Measurements from ENCODE around the gene ADAT2.

DNA sequence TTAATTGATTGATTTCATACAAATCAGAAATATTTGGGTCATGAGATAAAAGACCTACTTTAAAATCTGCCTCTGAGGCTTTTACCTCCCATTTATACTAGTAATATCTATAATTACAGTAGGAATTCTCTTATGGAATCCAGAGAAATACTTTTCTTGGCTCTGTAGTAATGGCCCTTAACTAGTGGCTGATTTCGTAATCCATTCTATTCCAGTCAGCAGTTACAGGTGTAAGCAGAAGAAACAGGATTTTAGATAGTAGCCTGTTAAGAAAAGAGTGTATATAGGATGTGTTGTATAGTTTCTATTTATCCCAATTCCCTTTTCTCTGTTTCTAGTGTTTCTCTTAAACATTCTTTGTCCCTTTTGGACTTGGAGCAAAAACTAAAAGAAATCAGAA lies 21.3 kb upstream of the ADAT2 start:
- TF ChIP-seq, protein P1, sequence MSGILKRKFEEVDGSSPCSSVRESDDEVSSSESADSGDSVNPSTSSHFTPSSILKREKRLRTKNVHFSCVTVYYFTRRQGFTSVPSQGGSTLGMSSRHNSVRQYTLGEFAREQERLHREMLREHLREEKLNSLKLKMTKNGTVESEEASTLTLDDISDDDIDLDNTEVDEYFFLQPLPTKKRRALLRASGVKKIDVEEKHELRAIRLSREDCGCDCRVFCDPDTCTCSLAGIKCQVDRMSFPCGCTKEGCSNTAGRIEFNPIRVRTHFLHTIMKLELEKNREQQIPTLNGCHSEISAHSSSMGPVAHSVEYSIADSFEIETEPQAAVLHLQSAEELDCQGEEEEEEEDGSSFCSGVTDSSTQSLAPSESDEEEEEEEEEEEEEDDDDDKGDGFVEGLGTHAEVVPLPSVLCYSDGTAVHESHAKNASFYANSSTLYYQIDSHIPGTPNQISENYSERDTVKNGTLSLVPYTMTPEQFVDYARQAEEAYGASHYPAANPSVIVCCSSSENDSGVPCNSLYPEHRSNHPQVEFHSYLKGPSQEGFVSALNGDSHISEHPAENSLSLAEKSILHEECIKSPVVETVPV (CRISPR knock-in tag; IDR thresholded peaks at IDR 0.05), result no peak
- TF ChIP-seq, protein P2, sequence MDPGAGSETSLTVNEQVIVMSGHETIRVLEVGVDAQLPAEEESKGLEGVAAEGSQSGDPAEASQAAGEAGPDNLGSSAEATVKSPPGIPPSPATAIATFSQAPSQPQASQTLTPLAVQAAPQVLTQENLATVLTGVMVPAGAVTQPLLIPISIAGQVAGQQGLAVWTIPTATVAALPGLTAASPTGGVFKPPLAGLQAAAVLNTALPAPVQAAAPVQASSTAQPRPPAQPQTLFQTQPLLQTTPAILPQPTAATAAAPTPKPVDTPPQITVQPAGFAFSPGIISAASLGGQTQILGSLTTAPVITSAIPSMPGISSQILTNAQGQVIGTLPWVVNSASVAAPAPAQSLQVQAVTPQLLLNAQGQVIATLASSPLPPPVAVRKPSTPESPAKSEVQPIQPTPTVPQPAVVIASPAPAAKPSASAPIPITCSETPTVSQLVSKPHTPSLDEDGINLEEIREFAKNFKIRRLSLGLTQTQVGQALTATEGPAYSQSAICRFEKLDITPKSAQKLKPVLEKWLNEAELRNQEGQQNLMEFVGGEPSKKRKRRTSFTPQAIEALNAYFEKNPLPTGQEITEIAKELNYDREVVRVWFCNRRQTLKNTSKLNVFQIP (CRISPR knock-in tag; IDR thresholded peaks at IDR 0.05; ENCODE audit: borderline replicate concordance, low read depth), result no peak
- TF ChIP-seq ISL1 (CRISPR knock-in tag; IDR thresholded peaks at IDR 0.05), result no peak; the same call in 1 of the 2 replicates
- no peak for TF ChIP-seq ZFP30 (CRISPR knock-in tag; IDR thresholded peaks at IDR 0.05)
- no peak for TF ChIP-seq PPARA (CRISPR knock-in tag; IDR thresholded peaks at IDR 0.05; ENCODE audit: borderline replicate concordance)
- TF ChIP-seq, protein P3, sequence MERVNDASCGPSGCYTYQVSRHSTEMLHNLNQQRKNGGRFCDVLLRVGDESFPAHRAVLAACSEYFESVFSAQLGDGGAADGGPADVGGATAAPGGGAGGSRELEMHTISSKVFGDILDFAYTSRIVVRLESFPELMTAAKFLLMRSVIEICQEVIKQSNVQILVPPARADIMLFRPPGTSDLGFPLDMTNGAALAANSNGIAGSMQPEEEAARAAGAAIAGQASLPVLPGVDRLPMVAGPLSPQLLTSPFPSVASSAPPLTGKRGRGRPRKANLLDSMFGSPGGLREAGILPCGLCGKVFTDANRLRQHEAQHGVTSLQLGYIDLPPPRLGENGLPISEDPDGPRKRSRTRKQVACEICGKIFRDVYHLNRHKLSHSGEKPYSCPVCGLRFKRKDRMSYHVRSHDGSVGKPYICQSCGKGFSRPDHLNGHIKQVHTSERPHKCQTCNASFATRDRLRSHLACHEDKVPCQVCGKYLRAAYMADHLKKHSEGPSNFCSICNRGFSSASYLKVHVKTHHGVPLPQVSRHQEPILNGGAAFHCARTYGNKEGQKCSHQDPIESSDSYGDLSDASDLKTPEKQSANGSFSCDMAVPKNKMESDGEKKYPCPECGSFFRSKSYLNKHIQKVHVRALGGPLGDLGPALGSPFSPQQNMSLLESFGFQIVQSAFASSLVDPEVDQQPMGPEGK (CRISPR knock-in tag; IDR thresholded peaks at IDR 0.05; ENCODE audit: borderline replicate concordance), result no peak
- no peak for TF ChIP-seq ARNTL (CRISPR knock-in tag; IDR thresholded peaks at IDR 0.05; ENCODE audit: borderline replicate concordance, low read depth)
- TF ChIP-seq, protein P4, sequence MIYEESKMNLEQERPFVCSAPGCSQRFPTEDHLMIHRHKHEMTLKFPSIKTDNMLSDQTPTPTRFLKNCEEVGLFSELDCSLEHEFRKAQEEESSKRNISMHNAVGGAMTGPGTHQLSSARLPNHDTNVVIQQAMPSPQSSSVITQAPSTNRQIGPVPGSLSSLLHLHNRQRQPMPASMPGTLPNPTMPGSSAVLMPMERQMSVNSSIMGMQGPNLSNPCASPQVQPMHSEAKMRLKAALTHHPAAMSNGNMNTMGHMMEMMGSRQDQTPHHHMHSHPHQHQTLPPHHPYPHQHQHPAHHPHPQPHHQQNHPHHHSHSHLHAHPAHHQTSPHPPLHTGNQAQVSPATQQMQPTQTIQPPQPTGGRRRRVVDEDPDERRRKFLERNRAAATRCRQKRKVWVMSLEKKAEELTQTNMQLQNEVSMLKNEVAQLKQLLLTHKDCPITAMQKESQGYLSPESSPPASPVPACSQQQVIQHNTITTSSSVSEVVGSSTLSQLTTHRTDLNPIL (CRISPR knock-in tag; IDR thresholded peaks at IDR 0.05; ENCODE audit: low read depth), result no peak
- TF ChIP-seq SNAI2 (CRISPR knock-in tag; IDR thresholded peaks at IDR 0.05), result no peak
- TF ChIP-seq ESRRG (CRISPR knock-in tag; IDR thresholded peaks at IDR 0.05), result no peak
- TF ChIP-seq ZNF565 (CRISPR knock-in tag; conservative IDR thresholded peaks at IDR 0.05; ENCODE audit: low read depth), result no peak
- TF ChIP-seq ZNF70 (CRISPR knock-in tag; IDR thresholded peaks at IDR 0.05), result no peak
